Lower leg skin (tissue), 4 donors: Measurements from ENCODE around the gene INSIG2. TPM values are rescaled to one million over a fixed set of nuclear protein-coding genes. Genes with fewer than 3 reads are reported as not detected.

ENCODE experiments used
- DNase-seq, 2 donors: peaks; one replicate each; pipeline ENCODE4 v3.0.0-alpha.2; 2019; ENCODE audit warnings: low spot score in 2 of 2
- H3K4me3 ChIP-seq: fragments of 200-600 bp; sonication (generic); 2 replicates; pipeline ENCODE4 v1.5.1; 2017; ENCODE audit warnings: mild to moderate bottlenecking, low read depth; ENCODE audit not compliant: poor library complexity, severe bottlenecking
- CTCF ChIP-seq, 3 donors: fragments of 450-650 bp; IDR thresholded peaks; one replicate each; pipeline ENCODE4 v1.5.1; 2016; ENCODE audit warnings: antibody characterized with exemption in 3 of 3, mild to moderate bottlenecking in 3 of 3, moderate library complexity in 2 of 3
- POLR2A ChIP-seq, 2 donors: fragments of 450-650 bp; IDR thresholded peaks; one replicate each; pipeline ENCODE4 v1.6.1; 2016 to 2017; ENCODE audit warnings: antibody characterized with exemption in 2 of 2, mild to moderate bottlenecking in 1 of 2, moderate library complexity in 1 of 2
- WGBS, 2 donors: methylation state at CpG; one replicate each; pipeline ENCODE4 v1.1.5; 2018; 5-methylcytosine and 5-hydroxymethylcytosine counted together
- intact Hi-C: fragments of 100-400 bp; cut with DNase I; formaldehyde crosslinking; loops from one replicate; pipeline ENCODE4 v1.15.0; 2023; ENCODE audit warnings: low total_unique reads
- total RNA-seq, 4 donors: library from RNA; depleted of rRNA; stranded (reverse); fragments of >200 nt; gene quantifications; one replicate each; pipeline ENCODE4 v1.1.0, GENCODE V29; 2016

INSIG2 gene
- total RNA-seq, 4 donors from 2014 or later: 11.6 to 13.6 (median 12.5) TPM

DNA sequence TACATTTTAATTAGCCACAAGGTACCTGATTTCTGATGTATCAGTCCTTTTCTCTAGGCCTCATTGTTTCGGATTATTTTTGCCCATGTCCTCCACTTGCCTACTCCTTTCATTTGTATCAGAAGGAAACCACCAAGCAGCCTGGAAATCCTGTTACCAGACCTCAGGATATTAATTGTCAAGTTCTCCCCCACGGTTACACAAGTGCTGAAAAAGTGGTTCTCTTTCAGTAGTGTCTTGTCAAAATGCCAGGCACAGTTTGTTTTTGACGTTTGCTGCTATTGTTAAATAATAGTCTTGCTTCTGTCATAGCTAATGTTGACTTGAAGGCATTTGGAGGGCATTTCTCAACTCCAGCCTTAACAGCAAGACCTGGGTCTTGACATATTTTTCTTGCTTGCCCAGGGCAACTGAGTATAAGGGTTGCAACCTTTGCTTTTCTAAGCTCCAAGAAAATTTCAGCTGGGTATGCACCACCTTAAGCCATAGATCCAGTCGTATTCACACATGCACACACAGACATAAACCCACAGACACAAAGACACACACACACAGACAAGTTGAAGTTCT, 31.0 kb downstream of the INSIG2 start:
- no peak for TF ChIP-seq POLR2A (IDR thresholded peaks at IDR 0.05)
- no peak for TF ChIP-seq CTCF (IDR thresholded peaks at IDR 0.05)
- WGBS, 2 donors: 50% methylated on average over 4 of the region's 4 CpGs
- no peak overlapping the region for H3K4me3 ChIP-seq
- DNase-seq: no peak
- intact Hi-C loops: no loop called here

- DNase-seq: no peak
- intact Hi-C loops: no loop called here
- H3K4me3 ChIP-seq: no peak overlapping the region
- TF ChIP-seq CTCF (IDR thresholded peaks at IDR 0.05): no peak
- TF ChIP-seq POLR2A (IDR thresholded peaks at IDR 0.05): no peak
- whole genome bisulfite sequencing, 2 donors: 62 to 70% methylated on average over 8 of the region's 8 CpGs
These were observed 31.6 kb downstream of the INSIG2 start for GRCh38 chr2:118119761-118120400.

- intact Hi-C loops: no loop called here
- TF ChIP-seq CTCF (IDR thresholded peaks at IDR 0.05) (no peak), POLR2A (IDR thresholded peaks at IDR 0.05) (no peak)
- no peak overlapping the region for H3K4me3 ChIP-seq
- 64 to 74% methylated on average over 4 of the region's 4 CpGs for WGBS, 2 donors
- no peak for DNase-seq
These were observed 32.1 kb downstream of the INSIG2 start for GRCh38 chr2:118120401-118120780.

DNA sequence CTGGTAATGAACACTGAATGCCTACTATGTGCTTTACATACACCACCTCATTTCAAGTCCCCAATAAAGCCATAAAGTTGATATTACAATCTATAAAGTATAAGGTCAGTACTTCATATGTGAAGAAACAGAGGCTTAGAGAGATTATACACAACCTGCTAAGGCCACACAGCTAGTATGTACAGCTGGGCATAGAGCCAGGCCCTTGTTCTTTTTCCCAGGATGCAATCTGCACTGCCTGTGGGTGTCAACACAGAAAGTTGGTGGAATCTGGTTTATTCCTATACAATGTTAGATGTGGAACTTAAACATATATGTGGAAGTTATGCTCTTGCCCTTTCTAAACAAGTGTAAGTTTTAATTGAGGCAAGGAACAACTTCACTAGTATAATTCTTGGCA, 32.8 kb downstream of the INSIG2 start:
- intact Hi-C loops: no loop called here
- no peak for DNase-seq
- no peak overlapping the region for H3K4me3 ChIP-seq
- TF ChIP-seq CTCF (IDR thresholded peaks at IDR 0.05): no peak
- TF ChIP-seq POLR2A (IDR thresholded peaks at IDR 0.05): no peak

- intact Hi-C loops: no loop called here
- 32 to 71% methylated on average over 2 of the region's 2 CpGs for whole genome bisulfite sequencing, 2 donors
- no peak for TF ChIP-seq CTCF (IDR thresholded peaks at IDR 0.05)
- no peak for TF ChIP-seq POLR2A (IDR thresholded peaks at IDR 0.05)
- DNase-seq: no peak
- H3K4me3 ChIP-seq: no peak overlapping the region
These were observed 33.8 kb downstream of the INSIG2 start for GRCh38 chr2:118121986-118122524.
